Muscle of back (tissue), 13 donors: Measurements from ENCODE around the gene ATP2A2. TPM values are rescaled to one million over a fixed set of nuclear protein-coding genes. Genes with fewer than 3 reads are reported as not detected.

Source experiments
- DNase-seq, 3 donors: peaks; one replicate each; pipeline versions ENCODE4 v3.0.0 to v3.0.0-alpha.2; 2013
- long read RNA-seq, 9 donors: transcript quantifications; one replicate each; lab custom pipeline, GENCODE V29; 2026
- polyA plus RNA-seq, 10 donors: library from polyadenylated mRNA; unstranded; fragments of 120-200 nt; gene quantifications; one replicate each; pipeline ENCODE4 v1.2.1, GENCODE V29; 2013; ENCODE audit not compliant: insufficient read length in 10 of 10

The ATP2A2 gene
- polyA plus RNA-seq: 100 to 1,000 TPM; 521 to 744 (median 631) TPM
- long read RNA-seq, donor 1, full-length matches to known transcripts: 24 of 154 reads
- long read RNA-seq, donor 1, partial matches to known transcripts: 105 of 154 reads
- long read RNA-seq, donor 1, other reads (novel, unspliced or antisense): 25 of 154 reads
- long read RNA-seq, donor 2, full-length matches to known transcripts: 32 of 151 reads
- long read RNA-seq, donor 2, partial matches to known transcripts: 96 of 151 reads
- long read RNA-seq, donor 2, other reads (novel, unspliced or antisense): 23 of 151 reads
- long read RNA-seq, donor 3: 0 reads
- long read RNA-seq, donor 4, full-length matches to known transcripts: 26 of 220 reads
- long read RNA-seq, donor 4, partial matches to known transcripts: 171 of 220 reads
- long read RNA-seq, donor 4, other reads (novel, unspliced or antisense): 23 of 220 reads
- long read RNA-seq, donor 5, full-length matches to known transcripts: 13 of 106 reads
- long read RNA-seq, donor 5, partial matches to known transcripts: 86 of 106 reads
- long read RNA-seq, donor 5, other reads (novel, unspliced or antisense): 7 of 106 reads
- long read RNA-seq, donor 6, full-length matches to known transcripts: 25 of 396 reads
- long read RNA-seq, donor 6, partial matches to known transcripts: 352 of 396 reads
- long read RNA-seq, donor 6, other reads (novel, unspliced or antisense): 19 of 396 reads
- long read RNA-seq, donor 7, full-length matches to known transcripts: 18 of 157 reads
- long read RNA-seq, donor 7, partial matches to known transcripts: 131 of 157 reads
- long read RNA-seq, donor 7, other reads (novel, unspliced or antisense): 8 of 157 reads
- long read RNA-seq, donor 8, full-length matches to known transcripts: 14 of 183 reads
- long read RNA-seq, donor 8, partial matches to known transcripts: 164 of 183 reads
- long read RNA-seq, donor 8, other reads (novel, unspliced or antisense): 5 of 183 reads
- long read RNA-seq, donor 9, full-length matches to known transcripts: 6 of 6 reads
- long read RNA-seq, donor 9, partial matches to known transcripts: 0 of 6 reads
- long read RNA-seq, donor 9, other reads (novel, unspliced or antisense): 0 of 6 reads

- DNase-seq: peak; percentile 93 to 97 (median 96)
Observed at GRCh38 chr12:110280779-110281548, at the start of gene ATP2A2. TSS of gene ATP2A2 (plus strand) at chr12:110281247. CDS start at chr12:110281790, 543 bp downstream.

- peak in 1 of 3 donors; percentile 38 for DNase-seq
Observed at GRCh38 chr12:110233212-110233903, 47.7 kb upstream of the ATP2A2 start.

- peak in 2 of 3 donors; percentile 40 to 52 for DNase-seq
Observed at GRCh38 chr12:110234331-110234751, 46.7 kb upstream of the ATP2A2 start.

- peak in 1 of 3 donors; percentile 32 for DNase-seq
Observed at GRCh38 chr12:110234755-110235154, 46.3 kb upstream of the ATP2A2 start.

GRCh38 chr12:110235383-110235782 lies 45.7 kb upstream of the ATP2A2 start:
- no peak for DNase-seq

- DNase-seq: no peak
Observed at GRCh38 chr12:110243227-110243626, 37.8 kb upstream of the ATP2A2 start.

GRCh38 chr12:110244372-110244771 lies 36.7 kb upstream of the ATP2A2 start:
- no peak for DNase-seq

- no peak for DNase-seq
Observed at GRCh38 chr12:110244829-110245228, 36.2 kb upstream of the ATP2A2 start.

- no peak for DNase-seq
Observed at GRCh38 chr12:110245369-110245772, 35.7 kb upstream of the ATP2A2 start.

- no peak for DNase-seq
Observed at GRCh38 chr12:110246636-110247339, 34.3 kb upstream of the ATP2A2 start.

- peak in 1 of 3 donors; percentile 40 for DNase-seq
Observed at GRCh38 chr12:110247340-110248095, 33.5 kb upstream of the ATP2A2 start.

- DNase-seq: no peak
Observed at GRCh38 chr12:110248096-110248447, 33.0 kb upstream of the ATP2A2 start.

GRCh38 chr12:110249105-110249504 lies 31.9 kb upstream of the ATP2A2 start:
- peak in 2 of 3 donors; percentile 61 to 76 for DNase-seq

GRCh38 chr12:110249716-110250225 lies 31.3 kb upstream of the ATP2A2 start:
- no peak for DNase-seq

GRCh38 chr12:110251381-110251780 lies 29.7 kb upstream of the ATP2A2 start:
- DNase-seq: no peak

GRCh38 chr12:110252716-110253115 lies 28.3 kb upstream of the ATP2A2 start:
- DNase-seq: no peak

GRCh38 chr12:110253176-110253575 lies 27.9 kb upstream of the ATP2A2 start:
- DNase-seq: peak in 1 of 3 donors; percentile 68

- DNase-seq: no peak
Observed at GRCh38 chr12:110254971-110255540, 26.0 kb upstream of the ATP2A2 start.
